ENCODE measurements around the gene MKS1.

The MKS1 gene

GRCh38 chr17:58264407-58265103 lies 45.5 kb upstream of the MKS1 start:
- no peak for DNase-seq (ENCODE audit: extremely low read depth, insufficient read length)
- Histone ChIP-seq H3K4me3 (replicated peaks; ENCODE audit: low read depth, low read length) (no peak overlapping the region), H3K36me3 (ENCODE audit: control insufficient read depth, insufficient read depth, low read length) (no peaks in the 10 kb centered on the region), H3K27me3 (replicated peaks; ENCODE audit: control insufficient read depth, insufficient read depth, low read length) (peaks cover 2% of the 10 kb centered on the region; the same call in 1 of the 2 replicates)
- TF ChIP-seq CTCF (IDR thresholded peaks at IDR 0.05; ENCODE audit: insufficient read depth, low read length, poor library complexity, severe bottlenecking), result no peak

- Histone ChIP-seq H3K36me3 (ENCODE audit: control insufficient read depth, insufficient read depth, low read length) (no peaks in the 10 kb centered on the region), H3K27me3 (replicated peaks; ENCODE audit: control insufficient read depth, insufficient read depth, low read length) (peaks cover 2% of the 10 kb centered on the region; the same call in 1 of the 2 replicates), H3K4me3 (replicated peaks; ENCODE audit: low read depth, low read length) (no peak overlapping the region)
- no peak for TF ChIP-seq CTCF (IDR thresholded peaks at IDR 0.05; ENCODE audit: insufficient read depth, low read length, poor library complexity, severe bottlenecking)
- DNase-seq (ENCODE audit: extremely low read depth, insufficient read length), result no peak
These were observed 44.7 kb upstream of the MKS1 start for GRCh38 chr17:58263773-58264172.

- peaks cover 2% of the 10 kb centered on the region; the same call in 1 of the 2 replicates for H3K27me3 ChIP-seq (replicated peaks; ENCODE audit: control insufficient read depth, insufficient read depth, low read length)
- no peak for TF ChIP-seq CTCF (IDR thresholded peaks at IDR 0.05; ENCODE audit: insufficient read depth, low read length, poor library complexity, severe bottlenecking)
- DNase-seq (ENCODE audit: extremely low read depth, insufficient read length), result no peak
- H3K4me3 ChIP-seq (replicated peaks; ENCODE audit: low read depth, low read length), result no peak overlapping the region
- H3K36me3 ChIP-seq (ENCODE audit: control insufficient read depth, insufficient read depth, low read length), result no peaks in the 10 kb centered on the region
These were observed 43.1 kb upstream of the MKS1 start for GRCh38 chr17:58262149-58262548.

- DNase-seq (ENCODE audit: extremely low read depth, insufficient read length), result no peak
These were observed 35.7 kb upstream of the MKS1 start for GRCh38 chr17:58254803-58255202.

GRCh38 chr17:58253082-58253481 lies 34.0 kb upstream of the MKS1 start:
- no peak for DNase-seq (ENCODE audit: extremely low read depth, insufficient read length)
- H3K4me3 ChIP-seq (replicated peaks; ENCODE audit: low read depth, low read length), result no peak overlapping the region
- TF ChIP-seq CTCF (IDR thresholded peaks at IDR 0.05; ENCODE audit: insufficient read depth, low read length, poor library complexity, severe bottlenecking), result no peak
- no peaks in the 10 kb centered on the region; the same call in 1 of the 2 replicates for H3K27me3 ChIP-seq (replicated peaks; ENCODE audit: control insufficient read depth, insufficient read depth, low read length)
- H3K36me3 ChIP-seq (ENCODE audit: control insufficient read depth, insufficient read depth, low read length), result no peaks in the 10 kb centered on the region

More at GRCh38 chr17:58254803-58255202, 35.7 kb upstream of the MKS1 start:
- TF ChIP-seq CTCF (IDR thresholded peaks at IDR 0.05; ENCODE audit: insufficient read depth, low read length, poor library complexity, severe bottlenecking), result peak; percentile 34
- H3K4me3 ChIP-seq (replicated peaks; ENCODE audit: low read depth, low read length), result no peak overlapping the region
- no peaks in the 10 kb centered on the region; the same call in 1 of the 2 replicates for H3K27me3 ChIP-seq (replicated peaks; ENCODE audit: control insufficient read depth, insufficient read depth, low read length)
- no peaks in the 10 kb centered on the region for H3K36me3 ChIP-seq (ENCODE audit: control insufficient read depth, insufficient read depth, low read length)

Measured in GM06990 (cell line).